Measurements from ENCODE around the gene CHRNA4.

Gene CHRNA4

DNA sequence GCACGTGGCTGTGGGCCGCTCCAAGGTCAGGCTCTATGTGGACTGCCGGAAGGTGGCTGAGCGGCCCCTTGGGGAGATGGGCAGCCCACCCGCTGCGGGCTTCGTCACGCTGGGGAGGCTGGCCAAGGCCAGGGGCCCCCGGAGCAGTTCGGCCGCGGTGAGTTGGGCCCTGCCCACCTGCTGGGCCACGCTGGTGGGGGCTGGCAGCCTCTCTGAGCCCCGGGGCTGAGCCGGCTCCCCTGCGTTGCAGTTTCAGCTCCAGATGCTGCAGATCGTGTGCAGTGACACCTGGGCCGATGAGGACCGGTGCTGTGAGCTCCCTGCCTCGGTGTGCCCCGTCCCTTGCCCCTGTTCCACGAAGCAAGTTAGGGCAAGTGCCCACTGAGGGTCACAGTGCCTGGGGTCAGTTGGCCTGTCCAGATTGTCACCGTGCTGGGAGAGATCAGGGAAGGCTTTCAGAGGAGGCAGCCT lies 41.1 kb downstream of the CHRNA4 start:
- DNase-seq (ENCODE audit: low spot score) = no peak

DNA sequence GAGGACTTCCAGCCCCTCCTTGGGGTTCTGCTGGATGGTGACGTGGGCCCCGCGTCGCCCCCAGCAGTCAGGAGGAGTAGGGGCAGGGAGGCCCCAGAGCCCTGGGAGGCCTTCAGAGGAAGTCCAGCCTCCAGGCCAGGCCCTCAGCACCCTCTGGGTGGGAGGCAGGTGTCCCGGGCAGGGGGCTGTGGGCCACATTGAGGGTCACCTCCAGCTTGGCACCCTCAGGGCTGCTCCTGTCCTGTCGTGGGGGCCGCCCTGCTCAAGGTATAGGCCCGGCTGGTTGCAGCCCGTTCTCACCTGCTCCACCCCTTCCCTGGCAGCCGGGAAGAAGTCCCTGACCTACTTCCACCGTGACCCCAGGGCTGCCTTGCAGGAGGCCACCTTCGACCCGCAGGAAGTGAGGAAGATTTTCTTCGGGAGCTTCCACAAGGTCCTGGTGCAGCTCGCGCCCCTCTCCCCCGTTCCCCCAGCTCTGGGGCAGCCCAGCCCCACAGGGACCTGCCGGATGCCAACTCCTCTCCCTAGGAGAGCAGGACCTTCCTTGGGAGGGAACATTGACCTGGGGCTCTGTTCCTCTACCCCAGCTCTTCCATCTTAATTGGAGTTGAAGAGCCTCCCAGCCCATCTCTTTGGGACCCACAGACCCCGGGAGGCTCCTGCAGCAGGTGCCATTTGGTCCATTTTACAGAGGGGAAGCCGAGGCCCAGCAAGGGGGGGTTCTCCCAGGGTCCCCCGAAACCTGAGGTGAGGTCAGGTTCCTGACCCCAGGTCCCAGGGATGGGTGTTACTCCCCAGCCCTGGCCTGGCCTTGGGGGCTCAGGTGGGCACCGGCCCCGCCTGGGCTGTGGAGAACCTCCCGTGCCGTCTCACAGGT lies 41.7 kb downstream of the CHRNA4 start:
- DNase-seq (ENCODE audit: low spot score) = no peak

DNA sequence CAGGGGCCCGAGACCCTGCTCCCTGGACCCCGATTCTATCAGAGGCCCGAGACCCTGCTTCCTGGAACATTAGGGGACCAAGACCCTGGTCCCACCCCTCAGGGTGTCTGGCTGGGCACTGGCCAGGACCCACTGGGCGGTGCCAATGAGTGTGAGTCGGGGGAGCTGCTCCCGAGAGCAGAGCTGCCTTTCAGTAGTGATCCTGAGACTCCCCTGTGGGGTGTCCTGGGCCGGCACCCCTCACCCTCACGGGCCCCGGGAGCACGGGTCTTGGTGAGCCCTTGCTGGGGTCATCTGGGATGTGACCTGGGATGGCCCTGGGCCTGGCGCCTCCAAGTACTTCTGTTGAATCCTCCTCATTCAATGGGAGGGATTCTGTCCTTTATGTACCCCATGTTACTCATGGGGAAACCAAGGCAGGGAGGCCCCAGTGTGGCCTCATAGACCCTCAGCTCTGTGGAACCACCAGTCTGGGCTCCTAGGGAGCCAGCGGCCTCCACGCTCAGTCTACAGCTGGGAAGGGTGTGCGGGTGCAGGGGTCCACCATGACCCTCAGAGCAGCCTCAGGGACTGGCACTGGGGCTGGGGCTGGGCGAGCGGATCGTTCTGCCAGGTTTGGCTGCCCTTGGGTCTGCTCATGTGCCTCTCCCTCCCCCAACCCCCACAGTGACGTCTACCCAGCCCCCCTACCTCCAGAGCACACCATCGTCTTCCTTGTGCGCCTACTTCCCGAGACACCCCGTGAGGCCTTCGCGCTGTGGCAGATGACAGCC lies 42.6 kb downstream of the CHRNA4 start:
- DNase-seq (ENCODE audit: low spot score) = no peak

DNA sequence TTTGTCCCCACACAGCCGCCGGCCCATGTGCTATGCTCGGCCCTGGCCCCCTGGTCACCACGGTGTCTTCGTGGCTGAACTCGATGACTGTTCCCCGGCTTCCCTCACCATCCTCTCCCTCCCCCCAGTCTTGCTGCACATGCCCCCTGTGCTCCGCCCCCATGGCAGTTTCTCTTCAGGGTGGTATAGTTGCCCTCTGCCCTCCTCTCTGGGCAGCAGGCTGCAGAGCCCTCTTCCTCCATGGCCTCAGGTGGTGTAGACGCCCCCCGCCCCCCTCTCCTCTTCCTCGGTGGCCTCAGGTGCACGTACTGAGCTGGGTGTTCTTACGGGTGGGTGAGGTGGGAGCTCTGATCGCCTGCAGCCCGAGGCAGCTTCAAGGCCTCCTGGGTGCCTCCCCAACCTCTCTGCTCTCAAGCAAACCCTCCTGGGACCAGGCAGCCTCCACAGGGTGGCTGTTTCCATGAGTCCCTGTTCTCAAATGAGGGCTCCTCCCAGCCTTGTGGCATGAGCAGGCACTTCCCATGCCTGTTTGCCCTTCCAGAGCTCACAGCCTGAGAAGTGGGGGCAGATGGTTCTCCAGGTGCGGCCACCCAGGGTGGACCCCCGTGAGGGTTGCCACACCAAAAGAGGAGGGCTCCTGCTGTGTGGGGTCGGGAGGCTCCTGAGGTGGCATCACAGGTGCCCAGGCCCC lies 43.4 kb downstream of the CHRNA4 start:
- DNase-seq (ENCODE audit: low spot score) = no peak

DNA sequence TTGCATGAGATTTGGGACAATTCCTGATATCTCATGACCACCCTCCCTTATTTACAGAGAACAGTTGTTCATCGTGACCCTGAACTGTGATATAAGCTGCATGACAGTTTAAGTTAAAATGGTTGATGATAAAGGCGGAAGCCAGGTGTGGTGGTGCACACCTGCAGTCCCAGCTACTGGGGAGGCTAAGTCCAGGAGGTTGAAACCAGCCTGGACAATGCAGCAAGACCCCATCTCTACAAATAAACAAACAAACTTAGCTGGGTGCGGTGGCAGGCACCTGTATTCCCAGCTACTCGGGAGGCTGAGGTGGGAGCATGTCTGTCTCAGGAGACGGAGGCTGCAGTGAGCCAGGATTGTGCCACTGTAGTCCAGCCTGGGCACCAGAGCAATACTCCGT lies 44.1 kb downstream of the CHRNA4 start:
- DNase-seq (ENCODE audit: low spot score) = no peak

DNA sequence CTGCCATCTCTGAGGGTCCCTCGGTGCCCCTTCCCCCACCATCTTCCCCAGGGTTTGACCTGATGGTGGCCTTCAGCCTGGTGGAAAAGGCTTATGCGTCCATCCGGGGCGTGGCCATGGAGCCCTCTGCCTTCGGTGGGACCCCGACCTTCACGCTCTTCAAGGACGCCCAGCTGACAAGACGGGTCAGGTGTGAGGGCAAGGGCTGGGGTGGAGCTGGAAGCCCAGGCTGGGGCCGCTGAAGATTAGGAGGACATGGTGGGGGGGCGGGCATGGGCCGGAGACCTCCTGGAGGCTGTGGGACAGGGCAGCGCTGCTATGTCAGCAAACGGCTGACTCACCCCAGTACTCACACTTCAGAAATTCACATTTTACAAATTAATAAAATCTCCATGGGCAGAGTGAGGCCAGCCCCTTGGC lies 44.6 kb downstream of the CHRNA4 start:
- no peak for DNase-seq (ENCODE audit: low spot score)

DNA sequence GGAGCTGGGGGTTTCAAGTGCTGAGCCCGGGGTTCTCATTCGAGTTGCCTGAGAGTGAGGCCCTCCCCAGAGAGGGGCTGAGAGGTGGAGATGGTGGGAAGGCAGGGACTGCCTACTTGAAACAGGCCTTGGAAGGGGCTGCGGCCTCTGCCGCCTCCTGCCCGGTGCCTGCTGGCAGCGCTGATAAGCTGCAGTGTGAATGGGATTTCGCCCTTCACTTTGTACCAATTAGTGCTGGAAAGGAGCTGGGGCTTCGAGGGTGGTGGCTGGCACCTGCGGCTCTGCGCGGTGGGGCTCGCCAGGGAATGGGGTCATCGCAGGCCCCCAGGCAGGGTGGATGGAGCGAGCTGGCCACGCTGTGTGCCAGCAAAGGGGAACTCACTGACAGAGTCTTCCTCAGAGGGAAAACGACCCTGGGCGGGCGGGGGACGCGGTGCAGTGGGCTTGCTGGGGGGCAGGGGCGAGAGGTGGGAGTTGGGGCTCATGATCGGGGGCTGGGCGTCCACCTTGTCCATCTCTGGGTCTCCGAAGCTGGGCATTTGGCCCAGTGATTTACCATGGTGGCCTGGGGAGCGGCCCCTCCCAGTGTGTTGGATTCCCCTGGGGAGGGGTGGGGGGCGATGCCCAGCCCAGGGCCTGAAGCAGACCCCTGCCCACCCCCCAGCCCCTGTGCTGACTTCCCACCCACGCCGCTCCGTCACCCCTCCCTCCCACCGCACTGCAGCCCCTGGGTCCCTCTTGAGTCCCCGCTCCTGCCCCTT lies 45.2 kb downstream of the CHRNA4 start:
- no peak for DNase-seq (ENCODE audit: low spot score)

DNA sequence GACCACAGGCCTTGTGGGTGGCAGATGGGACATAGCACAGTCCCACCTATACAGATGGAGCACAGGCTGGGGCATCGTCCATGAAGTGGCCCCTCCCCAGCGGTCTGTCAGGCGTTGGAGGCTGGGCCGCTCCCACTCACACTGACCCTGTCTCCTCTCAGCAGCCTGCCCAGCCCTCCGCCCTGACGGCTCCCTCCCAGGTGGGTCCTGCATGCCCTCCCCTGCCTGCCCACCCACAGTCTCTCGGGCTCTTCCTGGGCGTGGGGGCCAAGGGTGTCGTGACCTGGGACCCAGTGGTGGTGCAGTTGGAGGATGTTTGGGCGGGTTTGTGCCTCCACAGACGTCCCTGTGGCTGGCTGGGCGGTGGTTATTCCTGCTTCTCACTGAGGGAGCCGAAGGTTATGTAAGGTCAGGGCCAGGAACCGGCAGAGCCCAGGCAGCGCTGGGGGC lies 45.9 kb downstream of the CHRNA4 start:
- no peak for DNase-seq (ENCODE audit: low spot score)

DNA sequence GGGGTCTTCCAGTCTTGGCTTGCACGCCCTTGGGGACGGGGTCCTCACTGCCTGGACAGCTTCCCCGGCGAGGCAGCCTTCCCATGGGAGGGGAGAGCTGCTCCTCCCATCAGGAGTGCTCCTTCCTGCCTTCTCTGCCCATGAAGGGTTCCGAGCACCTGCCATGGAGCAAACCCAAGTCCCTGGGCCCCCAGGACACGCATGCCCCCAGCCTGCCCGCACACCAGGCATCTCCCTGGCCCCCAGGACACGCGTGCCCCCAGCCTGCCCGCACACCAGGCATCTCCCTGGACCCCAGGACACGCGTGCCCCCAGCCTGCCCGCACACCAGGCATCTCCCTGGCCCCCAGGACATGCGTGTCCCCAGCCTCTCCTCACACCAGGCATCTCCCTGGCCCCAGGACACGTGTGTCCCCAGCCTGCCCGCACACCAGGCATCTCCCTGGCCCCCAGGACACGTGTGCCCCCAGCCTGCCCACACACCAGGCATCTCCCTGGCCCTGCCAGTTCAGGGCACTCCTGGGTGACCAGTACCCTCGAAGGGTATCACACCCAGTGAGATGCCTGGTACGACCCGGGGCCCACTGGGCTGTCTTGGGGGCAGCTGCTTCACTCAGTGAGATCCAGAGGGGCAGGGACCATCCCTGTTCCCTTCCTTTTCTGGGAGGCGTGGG lies 46.4 kb downstream of the CHRNA4 start:
- no peak for DNase-seq (ENCODE audit: low spot score)

DNA sequence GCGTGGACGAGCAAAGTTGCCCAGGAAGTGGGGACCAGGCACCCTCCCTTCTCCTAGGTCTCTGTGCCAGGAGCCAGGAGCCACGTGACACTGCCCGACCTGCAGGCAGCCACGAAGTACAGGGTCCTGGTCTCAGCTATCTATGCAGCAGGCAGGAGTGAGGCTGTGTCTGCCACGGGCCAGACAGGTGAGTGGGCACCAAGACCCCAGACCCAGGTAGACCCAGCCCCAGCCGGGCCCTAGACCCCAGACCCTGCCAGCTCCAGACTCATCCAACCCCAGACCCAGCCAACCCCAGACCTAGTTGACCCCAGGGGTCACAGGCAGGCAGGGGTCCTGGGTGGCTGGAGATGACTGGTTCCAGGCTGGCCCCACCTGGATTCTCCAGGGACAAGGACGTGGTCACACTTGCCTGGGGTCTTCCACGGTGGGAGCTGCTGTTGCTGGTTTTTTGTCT lies 47.1 kb downstream of the CHRNA4 start:
- no peak for DNase-seq (ENCODE audit: low spot score)

DNA sequence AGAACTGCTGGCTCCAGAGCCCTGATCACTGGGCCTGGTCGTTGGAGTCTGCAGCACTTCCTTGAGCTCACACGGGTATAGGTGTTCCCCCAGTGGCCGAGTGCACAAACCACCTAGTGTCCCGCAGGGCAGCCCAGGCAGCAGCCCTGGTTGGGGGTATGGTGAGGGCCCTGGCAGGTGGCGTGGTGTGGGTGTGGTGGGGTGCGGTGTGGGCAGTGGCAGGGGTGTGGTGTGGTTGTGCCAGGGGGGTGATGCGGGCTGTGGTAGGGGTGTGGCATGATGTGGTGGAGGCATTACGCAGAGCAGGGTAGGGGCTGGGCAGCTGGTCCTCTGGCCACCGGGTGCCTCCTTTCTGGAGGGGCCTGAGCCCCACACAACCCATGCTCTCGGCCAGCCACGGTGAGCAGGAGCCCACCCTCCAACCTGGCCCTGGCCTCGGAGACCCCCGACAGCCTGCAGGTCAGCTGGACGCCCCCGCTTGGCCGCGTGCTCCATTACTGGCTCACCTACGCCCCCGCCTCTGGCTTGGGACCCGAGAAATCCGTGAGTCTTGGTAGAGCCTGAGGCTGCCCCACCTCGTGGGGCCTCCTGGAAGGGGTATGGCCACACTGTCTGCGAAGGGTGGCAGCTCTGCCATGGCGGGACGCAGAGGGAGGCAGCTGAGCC lies 47.7 kb downstream of the CHRNA4 start:
- no peak for DNase-seq (ENCODE audit: low spot score)

DNA sequence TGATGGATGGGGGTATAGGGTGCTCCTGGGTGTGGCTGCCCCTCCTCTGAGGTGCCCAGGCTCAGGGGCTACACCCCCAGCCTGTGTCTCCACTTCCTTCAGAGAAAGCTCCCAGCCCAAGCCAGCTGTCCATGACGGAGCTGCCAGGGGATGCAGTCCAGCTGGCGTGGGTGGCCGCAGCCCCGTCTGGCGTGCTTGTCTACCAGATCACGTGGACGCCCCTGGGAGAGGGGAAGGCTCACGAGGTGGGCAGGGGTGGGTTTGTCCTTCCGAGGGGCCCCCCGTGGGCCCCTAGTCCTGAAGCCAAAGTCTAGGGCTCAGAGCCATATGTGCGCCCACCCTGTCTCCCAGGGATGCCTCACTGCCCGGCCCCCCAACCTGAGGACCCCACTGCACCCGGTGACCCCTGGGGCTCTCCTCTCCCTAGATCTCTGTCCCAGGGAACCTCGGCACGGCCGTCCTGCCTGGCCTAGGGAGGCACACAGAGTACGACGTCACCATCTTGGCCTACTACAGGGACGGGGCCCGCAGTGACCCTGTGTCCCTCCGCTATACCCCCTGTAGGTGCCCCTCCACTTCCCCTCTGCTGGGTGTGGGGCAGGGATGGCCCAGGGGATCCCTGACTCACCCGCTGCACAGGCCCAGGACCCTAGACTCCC lies 48.3 kb downstream of the CHRNA4 start:
- no peak for DNase-seq (ENCODE audit: low spot score)

DNA sequence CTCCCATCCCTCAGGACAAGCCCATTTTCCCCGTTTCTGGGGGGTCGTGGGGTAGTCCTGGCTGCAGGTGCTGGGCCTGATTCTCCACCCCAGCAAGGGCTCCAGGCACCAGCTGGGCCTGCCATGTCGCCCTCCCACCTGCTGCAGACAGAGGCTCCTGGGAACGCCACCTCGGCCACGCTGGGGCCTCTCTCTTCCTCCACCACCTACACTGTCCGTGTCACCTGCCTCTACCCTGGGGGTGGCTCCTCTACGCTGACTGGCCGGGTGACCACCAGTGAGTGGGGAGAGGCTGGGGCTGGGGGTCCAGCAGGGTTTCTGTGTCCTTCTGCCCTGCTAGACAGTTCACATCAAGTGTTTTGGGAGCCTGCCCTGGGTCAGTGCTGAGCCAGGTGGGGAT lies 48.9 kb downstream of the CHRNA4 start:
- no peak for DNase-seq (ENCODE audit: low spot score)

DNA sequence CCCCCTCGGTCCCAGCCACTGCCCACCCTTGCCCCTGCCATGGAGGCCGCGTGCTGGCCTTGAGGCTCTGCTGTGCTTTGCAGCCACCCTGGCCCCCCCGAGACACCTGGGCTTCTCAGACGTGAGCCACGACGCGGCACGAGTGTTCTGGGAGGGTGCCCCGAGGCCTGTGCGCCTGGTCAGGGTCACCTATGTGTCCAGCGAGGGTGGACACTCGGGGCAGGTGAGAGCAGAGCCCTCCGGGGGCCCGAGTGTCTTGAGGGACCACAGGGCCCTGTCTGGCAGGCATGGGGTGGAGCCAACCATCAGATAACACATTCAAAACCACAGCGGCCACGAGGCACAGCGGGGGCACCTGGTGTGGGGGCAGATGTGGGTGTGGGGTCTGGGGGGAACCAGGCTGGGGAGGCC lies 49.3 kb downstream of the CHRNA4 start:
- DNase-seq (ENCODE audit: low spot score) = no peak

DNA sequence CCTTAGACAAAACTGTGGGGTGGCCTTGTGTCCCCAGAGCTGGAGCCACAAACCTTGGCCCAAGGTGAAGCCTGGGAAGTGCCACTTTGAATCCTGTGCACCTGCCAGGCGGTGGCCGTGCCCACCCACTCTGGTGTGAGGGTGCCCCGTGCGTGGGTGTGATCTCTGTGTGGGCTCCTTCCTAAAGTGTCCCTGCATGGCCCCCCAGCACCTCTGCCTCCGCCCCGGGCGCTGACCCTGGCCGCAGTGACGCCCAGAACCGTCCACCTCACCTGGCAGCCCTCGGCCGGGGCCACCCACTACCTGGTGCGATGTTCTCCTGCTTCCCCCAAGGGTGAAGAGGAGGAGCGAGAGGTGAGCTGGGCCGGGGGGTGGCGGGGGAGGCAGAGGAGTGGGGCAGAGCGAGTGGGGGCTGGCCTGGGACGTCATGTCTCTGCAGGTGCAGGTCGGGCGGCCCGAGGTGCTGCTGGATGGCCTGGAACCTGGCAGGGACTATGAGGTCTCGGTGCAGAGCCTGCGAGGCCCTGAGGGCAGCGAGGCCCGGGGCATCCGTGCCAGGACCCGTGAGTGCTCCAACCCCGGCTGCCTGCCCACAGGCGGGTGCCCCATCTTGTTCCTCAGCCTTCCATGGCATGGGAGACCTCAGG lies 49.8 kb downstream of the CHRNA4 start:
- DNase-seq (ENCODE audit: low spot score) = no peak

DNA sequence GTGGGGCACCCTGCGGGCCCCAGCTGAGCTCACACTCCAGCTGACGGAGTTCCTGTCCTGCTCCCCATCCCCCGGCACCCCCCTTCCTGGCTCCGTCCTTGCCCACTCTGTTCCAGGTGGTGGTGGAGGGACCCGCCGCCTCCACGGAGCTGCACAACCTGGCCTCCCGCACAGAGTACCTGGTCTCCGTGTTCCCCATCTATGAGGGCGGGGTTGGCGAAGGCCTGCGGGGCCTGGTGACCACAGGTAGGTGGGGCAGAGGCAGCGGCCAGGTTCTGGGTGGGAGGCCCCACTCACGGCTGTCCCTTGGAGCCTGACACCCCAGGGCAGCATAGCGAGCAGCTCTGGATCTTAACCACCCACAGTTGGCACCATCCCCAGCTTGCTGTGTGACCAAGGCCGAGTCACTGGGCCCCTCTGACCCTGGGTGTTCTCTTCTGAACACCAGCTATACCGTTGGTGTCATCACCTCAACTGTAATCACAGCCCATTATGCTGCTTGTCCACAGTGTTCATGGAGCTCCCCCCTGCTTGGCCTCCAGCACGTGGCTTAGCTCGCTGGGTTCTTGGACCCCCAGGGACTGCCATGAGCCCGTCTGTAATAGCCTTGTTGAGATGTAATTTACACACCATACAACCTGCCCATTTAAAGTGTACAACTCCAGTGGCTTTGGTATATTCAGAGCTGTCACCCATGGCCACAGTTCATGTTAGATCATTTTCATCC lies 50.7 kb downstream of the CHRNA4 start:
- DNase-seq (ENCODE audit: low spot score) = no peak

DNA sequence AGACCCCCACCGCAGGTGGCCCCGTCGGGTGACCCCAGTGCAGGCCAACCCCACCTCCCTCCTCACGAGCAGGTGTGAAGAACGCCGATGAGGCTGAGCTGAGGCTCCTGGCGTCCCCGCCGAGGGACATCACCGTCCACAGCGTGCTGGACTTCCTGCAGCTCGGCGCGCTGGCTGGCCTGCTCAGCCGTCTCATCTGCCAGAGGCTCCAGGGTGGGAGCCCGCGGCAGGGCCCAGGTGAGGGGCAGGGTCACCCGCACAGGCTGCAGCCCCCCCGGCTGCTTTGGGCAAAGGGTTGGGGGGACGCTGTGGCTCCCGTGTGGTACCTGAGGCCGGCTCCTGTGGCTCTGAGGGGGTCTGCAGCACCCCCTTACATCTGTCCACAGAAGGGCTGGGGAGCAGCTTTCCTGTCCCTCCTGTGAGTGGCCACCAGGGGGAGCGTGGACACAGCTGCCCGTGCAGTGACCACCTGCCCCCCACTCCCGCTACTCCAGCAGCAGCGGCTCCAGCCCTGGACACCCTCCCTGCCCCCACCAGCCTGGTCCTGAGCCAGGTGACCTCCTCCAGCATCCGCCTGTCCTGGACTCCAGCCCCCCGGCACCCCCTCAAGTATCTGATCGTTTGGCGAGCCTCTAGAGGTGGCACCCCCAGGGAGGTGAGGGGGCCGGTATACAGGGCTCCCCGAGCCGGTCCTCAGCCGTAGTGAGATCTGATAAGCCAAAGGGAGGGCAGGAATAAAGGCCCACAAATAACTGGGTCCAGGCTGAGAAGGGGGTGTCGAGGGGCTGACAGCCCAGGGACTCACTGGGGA lies 51.7 kb downstream of the CHRNA4 start:
- peak; percentile 88 for DNase-seq (ENCODE audit: low spot score)
